Tibial nerve (tissue), 3 donors: ENCODE measurements around the gene RARS1.
"Not testable (repeated sequence)": the region's sequence is repeated elsewhere in the genome, so short reads cannot be mapped to it uniquely, and the experiment has no call there.

Source experiments
- POLR2A ChIP-seq, 2 donors: fragments of 450-650 bp; IDR thresholded peaks; one replicate each; pipeline ENCODE4 v1.6.1; 2017; ENCODE audit warnings: antibody characterized with exemption in 2 of 2, mild to moderate bottlenecking in 2 of 2, moderate library complexity in 2 of 2
- TF ChIP-seq, protein P1 (sequence below), 5 experiments: fragments of 200-600 bp in 3 of 5; fragments of 450-650 bp in 2 of 5; sonication (generic) in 3 of 5; IDR thresholded peaks; one replicate each; pipeline ENCODE4 v1.5.1; 2016 to 2019; ENCODE audit warnings: antibody characterized with exemption in 5 of 5, mild to moderate bottlenecking in 3 of 5, moderate library complexity in 2 of 5

DNA sequence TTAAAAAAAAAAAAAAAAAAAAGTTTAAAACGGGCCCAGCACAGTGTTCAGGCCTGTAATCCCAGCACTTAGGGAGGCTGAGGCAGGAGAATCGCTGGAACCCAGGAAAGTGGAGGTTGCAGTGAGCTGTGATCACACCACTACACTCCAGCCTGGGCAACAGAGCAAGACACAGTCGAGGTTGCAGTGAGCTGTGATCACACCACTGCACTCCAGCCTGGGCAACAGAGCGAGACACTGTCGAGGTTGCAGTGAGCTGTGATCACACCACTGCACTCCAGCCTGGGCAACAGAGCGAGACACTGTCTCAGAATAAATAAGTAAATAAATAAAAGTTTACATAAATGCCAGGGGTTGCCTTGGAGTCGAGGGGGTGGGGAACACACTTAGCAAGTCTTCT, 48.1 kb downstream of the RARS1 start:
- TF ChIP-seq, protein P1, sequence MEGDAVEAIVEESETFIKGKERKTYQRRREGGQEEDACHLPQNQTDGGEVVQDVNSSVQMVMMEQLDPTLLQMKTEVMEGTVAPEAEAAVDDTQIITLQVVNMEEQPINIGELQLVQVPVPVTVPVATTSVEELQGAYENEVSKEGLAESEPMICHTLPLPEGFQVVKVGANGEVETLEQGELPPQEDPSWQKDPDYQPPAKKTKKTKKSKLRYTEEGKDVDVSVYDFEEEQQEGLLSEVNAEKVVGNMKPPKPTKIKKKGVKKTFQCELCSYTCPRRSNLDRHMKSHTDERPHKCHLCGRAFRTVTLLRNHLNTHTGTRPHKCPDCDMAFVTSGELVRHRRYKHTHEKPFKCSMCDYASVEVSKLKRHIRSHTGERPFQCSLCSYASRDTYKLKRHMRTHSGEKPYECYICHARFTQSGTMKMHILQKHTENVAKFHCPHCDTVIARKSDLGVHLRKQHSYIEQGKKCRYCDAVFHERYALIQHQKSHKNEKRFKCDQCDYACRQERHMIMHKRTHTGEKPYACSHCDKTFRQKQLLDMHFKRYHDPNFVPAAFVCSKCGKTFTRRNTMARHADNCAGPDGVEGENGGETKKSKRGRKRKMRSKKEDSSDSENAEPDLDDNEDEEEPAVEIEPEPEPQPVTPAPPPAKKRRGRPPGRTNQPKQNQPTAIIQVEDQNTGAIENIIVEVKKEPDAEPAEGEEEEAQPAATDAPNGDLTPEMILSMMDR (IDR thresholded peaks at IDR 0.05), result not testable (repeated sequence)
- not testable (repeated sequence) for TF ChIP-seq POLR2A (IDR thresholded peaks at IDR 0.05)
